IMR-90 (cell line): ENCODE results near the gene PPP1CA. TPM values are rescaled to one million over a fixed set of nuclear protein-coding genes. Genes with fewer than 3 reads are reported as not detected.
A peak's percentile ranks its signal among the peaks of the same experiment; 100 is the strongest.

Experiments used
- NFE2L2 ChIP-seq: fragments of 150-350 bp; IDR thresholded peaks from 2 replicates; pipeline ENCODE4 v1.6.1; 2016; ENCODE audit warnings: low read depth, mild to moderate bottlenecking, low read length
- RAD21 ChIP-seq: IDR thresholded peaks from 2 replicates; pipeline ENCODE4 v1.6.1; 2012; ENCODE audit warnings: low read length, improper control_type of control experiment
- USF2 ChIP-seq: fragments of 150-350 bp; IDR thresholded peaks from 2 replicates; pipeline ENCODE4 v1.6.1; 2017; ENCODE audit warnings: mild to moderate bottlenecking, antibody characterized with exemption, low read length, low read depth
- polyA plus RNA-seq, 3 experiments: library from polyadenylated mRNA; depleted of rRNA; stranded (reverse); fragments of >200 nt; gene quantifications; 2 replicates each; pipeline ENCODE4 v1.2.3, GENCODE V29; 2012; ENCODE audit warnings: low replicate concordance in 1 of 3
- total RNA-seq: library from RNA; depleted of rRNA; stranded (reverse); fragments of >200 nt; gene quantifications from 2 replicates; pipeline ENCODE4 v1.2.3, GENCODE V29; 2012

PPP1CA gene
- total and polyA plus RNA-seq, 2 of the 4 experiments (the other 2 are of a cell fraction), result 228 to 313 TPM

- TF ChIP-seq USF2 (0 out of 2 replicates have a peak, but pooled peaks have one; percentile 39), NFE2L2 (peak; percentile 92), RAD21 (peak; percentile 30; the same call in 1 of the 2 replicates)
Observed at GRCh38 chr11:67373648-67374570, 27.7 kb downstream of the PPP1CA start (continued).
